ENCODE data around the gene IGFBP1. TPM values are rescaled to one million over a fixed set of nuclear protein-coding genes. Genes with fewer than 3 reads are reported as not detected.
A peak's percentile ranks its signal among the peaks of the same experiment; 100 is the strongest.

IGFBP1 gene
- total and polyA plus RNA-seq, 2 of the 13 experiments (the other 11 are each of a cell fraction or from before 2014, with no cell fraction given): 5.4 to 885 TPM

- no peak for TF ChIP-seq KMT2B (CRISPR knock-in tag; IDR thresholded peaks at IDR 0.05)
- TF ChIP-seq, protein P1, sequence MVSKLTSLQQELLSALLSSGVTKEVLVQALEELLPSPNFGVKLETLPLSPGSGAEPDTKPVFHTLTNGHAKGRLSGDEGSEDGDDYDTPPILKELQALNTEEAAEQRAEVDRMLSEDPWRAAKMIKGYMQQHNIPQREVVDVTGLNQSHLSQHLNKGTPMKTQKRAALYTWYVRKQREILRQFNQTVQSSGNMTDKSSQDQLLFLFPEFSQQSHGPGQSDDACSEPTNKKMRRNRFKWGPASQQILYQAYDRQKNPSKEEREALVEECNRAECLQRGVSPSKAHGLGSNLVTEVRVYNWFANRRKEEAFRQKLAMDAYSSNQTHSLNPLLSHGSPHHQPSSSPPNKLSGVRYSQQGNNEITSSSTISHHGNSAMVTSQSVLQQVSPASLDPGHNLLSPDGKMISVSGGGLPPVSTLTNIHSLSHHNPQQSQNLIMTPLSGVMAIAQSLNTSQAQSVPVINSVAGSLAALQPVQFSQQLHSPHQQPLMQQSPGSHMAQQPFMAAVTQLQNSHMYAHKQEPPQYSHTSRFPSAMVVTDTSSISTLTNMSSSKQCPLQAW (CRISPR knock-in tag; IDR thresholded peaks at IDR 0.05): no peak
Measured at GRCh38 chr7:45914911-45915310, 26.6 kb downstream of the IGFBP1 start (continued).

- FAIRE-seq: no peak
- H3K79me2 ChIP-seq (ENCODE audit: insufficient read depth, low read length): no peaks in the 10 kb centered on the region
- ChIA-PET CTCF (ENCODE audit: low intra/inter-chr PET ratio, low total read pairs) (no interaction called here), POLR2A (no interaction called here)
- H3K9ac ChIP-seq (ENCODE audit: insufficient read depth, low read depth, low read length): no peak overlapping the region
- no peak overlapping the region for H2AFZ ChIP-seq (ENCODE audit: low read length)
- peaks cover 7% of the 10 kb centered on the region; the same call in 1 of the 2 replicates for H4K20me1 ChIP-seq (ENCODE audit: insufficient read depth, low read length)
- H3K36me3 ChIP-seq (replicated peaks in 1 of 2; ENCODE audit: control insufficient read depth in 1 of 2, insufficient read depth in 2 of 2, low read length in 2 of 2): no peaks in the 10 kb centered on the region
- BruUV-seq (replicated peaks): no TSS peak
- in situ Hi-C loops (cut with HindIII; ENCODE audit: extremely low pct_ligation_motif_present, low pct_unique_long_range_greater_than_20kb) (loop anchor here (10.0 kb wide), 1 partner anchor 1269 kb away; no protein-coding TSS in a partner anchor), intact Hi-C loops (cut with micrococcal nuclease; ENCODE audit: unreplicated experiment) (no loop called here)
- peak; percentile 33; the same call in 1 of the 2 replicates for TF ChIP-seq BCL6 (CRISPR knock-in tag; IDR thresholded peaks at IDR 0.05)
- no peak for TF ChIP-seq RORA (CRISPR knock-in tag; IDR thresholded peaks at IDR 0.05)
- H3K4me1 ChIP-seq (ENCODE audit: insufficient read depth, low read length): peaks cover 11% of the 10 kb centered on the region
- no peak overlapping the region for H3K4me3 ChIP-seq (replicated peaks in 1 of 3; ENCODE audit: insufficient read depth in 1 of 3, low read depth in 2 of 3, low read length in 3 of 3)
- WGBS (ENCODE audit: low lambda C conversion rate): 90% methylated on average over 2 of the region's 3 CpGs
- H3K27me3 ChIP-seq (ENCODE audit: control insufficient read depth in 1 of 2, insufficient read depth in 2 of 2, low read length in 2 of 2): peaks cover 2 to 27% of the 10 kb centered on the region in 2 experiments; a peak in 4 of 5 replicates
- H3K4me2 ChIP-seq (ENCODE audit: low read depth, low read length): no peak overlapping the region
- no peak for DNase-seq (ENCODE audit: low spot score)
- no peak for ATAC-seq
- no peak overlapping the region for H3K27ac ChIP-seq (ENCODE audit: extremely low read length, insufficient read depth, low read length)
- no peaks in the 10 kb centered on the region for H3K9me3 ChIP-seq (ENCODE audit: low read length)
Measured at GRCh38 chr7:45915606-45916005, 27.3 kb downstream of the IGFBP1 start.

DNA sequence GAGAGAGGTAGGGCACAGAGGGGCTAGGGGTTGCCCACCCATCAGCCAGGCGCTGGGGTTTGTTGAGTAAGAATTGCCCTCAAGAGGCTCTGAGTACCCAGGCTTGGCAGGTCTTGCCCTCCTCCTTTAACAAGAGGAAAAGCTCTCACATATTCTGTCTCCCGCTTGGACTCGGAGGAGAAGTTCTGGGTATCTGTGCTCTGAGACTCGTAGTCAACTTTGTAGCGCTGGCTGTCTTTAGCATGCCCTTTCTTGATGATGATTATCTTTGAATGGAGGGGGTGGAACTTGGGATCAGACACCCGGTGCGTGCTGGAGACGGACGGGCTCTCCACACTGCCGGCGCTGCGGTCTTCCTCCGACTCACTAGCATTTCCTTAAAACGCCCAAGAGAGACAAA lies 28.8 kb downstream of the IGFBP1 start:
- no peak for FAIRE-seq
- 59% methylated on average over 12 of the region's 14 CpGs for WGBS (ENCODE audit: low lambda C conversion rate)
- Histone ChIP-seq H3K36me3 (replicated peaks in 1 of 2; ENCODE audit: control insufficient read depth in 1 of 2, insufficient read depth in 2 of 2, low read length in 2 of 2) (no peaks in the 10 kb centered on the region), H3K4me1 (ENCODE audit: insufficient read depth, low read length) (peaks cover 16% of the 10 kb centered on the region), H4K20me1 (ENCODE audit: insufficient read depth, low read length) (peaks cover 7% of the 10 kb centered on the region; the same call in 1 of the 2 replicates), H3K79me2 (ENCODE audit: insufficient read depth, low read length) (no peaks in the 10 kb centered on the region), H3K4me2 (ENCODE audit: low read depth, low read length) (no peak overlapping the region), H3K27ac (ENCODE audit: extremely low read length, insufficient read depth, low read length) (no peak overlapping the region), H2AFZ (ENCODE audit: low read length) (no peak overlapping the region), H3K9ac (ENCODE audit: insufficient read depth, low read depth, low read length) (no peak overlapping the region), H3K9me3 (ENCODE audit: low read length) (no peaks in the 10 kb centered on the region), H3K4me3 (replicated peaks in 1 of 3; ENCODE audit: insufficient read depth in 1 of 3, low read depth in 2 of 3, low read length in 3 of 3) (no peak overlapping the region), H3K27me3 (ENCODE audit: control insufficient read depth in 1 of 2, insufficient read depth in 2 of 2, low read length in 2 of 2) (peaks cover 4 to 35% of the 10 kb centered on the region in 2 experiments; a peak in 4 of 5 replicates)
- intact Hi-C loops (cut with micrococcal nuclease; ENCODE audit: unreplicated experiment): loop anchor here (1.0 kb wide), 1 partner anchor 435 kb away; no protein-coding TSS in a partner anchor
- in situ Hi-C loops (cut with HindIII; ENCODE audit: extremely low pct_ligation_motif_present, low pct_unique_long_range_greater_than_20kb): loop anchor here (10.0 kb wide), 1 partner anchor 1268 kb away; no protein-coding TSS in a partner anchor
- CTCF ChIA-PET (ENCODE audit: low intra/inter-chr PET ratio, low total read pairs): interaction anchor here (1.4 to 2.5 kb wide), 4 partner anchors 45 to 1172 kb away, joined by 5 to 20 read pairs (median 8); partner anchors contain the start of gene CCDC201
- ATAC-seq: no peak
- no peak for DNase-seq (ENCODE audit: low spot score)
- POLR2A ChIA-PET: no interaction called here
- BruUV-seq (replicated peaks): no TSS peak
- no peak for TF ChIP-seq MYNN (CRISPR knock-in tag; IDR thresholded peaks at IDR 0.05; ENCODE audit: low read depth)
- no peak for TF ChIP-seq DPF2 (CRISPR knock-in tag; IDR thresholded peaks at IDR 0.05; ENCODE audit: borderline replicate concordance, low read depth)
- no peak for TF ChIP-seq ZNF574 (CRISPR knock-in tag; IDR thresholded peaks at IDR 0.05)
- TF ChIP-seq ZFP36L2 (CRISPR knock-in tag; IDR thresholded peaks at IDR 0.05): no peak
- TF ChIP-seq, protein P2, sequence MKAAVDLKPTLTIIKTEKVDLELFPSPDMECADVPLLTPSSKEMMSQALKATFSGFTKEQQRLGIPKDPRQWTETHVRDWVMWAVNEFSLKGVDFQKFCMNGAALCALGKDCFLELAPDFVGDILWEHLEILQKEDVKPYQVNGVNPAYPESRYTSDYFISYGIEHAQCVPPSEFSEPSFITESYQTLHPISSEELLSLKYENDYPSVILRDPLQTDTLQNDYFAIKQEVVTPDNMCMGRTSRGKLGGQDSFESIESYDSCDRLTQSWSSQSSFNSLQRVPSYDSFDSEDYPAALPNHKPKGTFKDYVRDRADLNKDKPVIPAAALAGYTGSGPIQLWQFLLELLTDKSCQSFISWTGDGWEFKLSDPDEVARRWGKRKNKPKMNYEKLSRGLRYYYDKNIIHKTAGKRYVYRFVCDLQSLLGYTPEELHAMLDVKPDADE (CRISPR knock-in tag; IDR thresholded peaks at IDR 0.05): no peak
- TF ChIP-seq ZNF570 (CRISPR knock-in tag; IDR thresholded peaks at IDR 0.05; ENCODE audit: borderline replicate concordance): no peak
- no peak for TF ChIP-seq ZBTB7B (CRISPR knock-in tag; IDR thresholded peaks at IDR 0.05)

Measured in HepG2 (cell line).